GM12878 (cell line): ENCODE results near the gene ZNF527.

Source experiments
- ATF3 ChIP-seq: IDR thresholded peaks from 2 replicates; pipeline ENCODE4 v1.6.1; 2011; ENCODE audit warnings: low read depth, mild to moderate bottlenecking, low read length, moderate library complexity, borderline replicate concordance; ENCODE audit errors: extremely low read depth
- BCL3 ChIP-seq: IDR thresholded peaks from 2 replicates; pipeline ENCODE4 v1.6.1; 2011; ENCODE audit warnings: borderline replicate concordance, low read depth, mild to moderate bottlenecking, moderate library complexity, low read length; ENCODE audit not compliant: insufficient read depth, poor library complexity, severe bottlenecking
- CHD1 ChIP-seq: IDR thresholded peaks from 2 replicates; pipeline ENCODE4 v1.6.1; 2012; ENCODE audit warnings: low read depth, low read length, improper control_type of control experiment
- CTCF ChIP-seq, 3 experiments: IDR thresholded peaks in 2 of 3; conservative IDR thresholded peaks in 1 of 3; 2 replicates each; pipeline ENCODE4 v1.5.1; 2011; ENCODE audit warnings: low read depth in 3 of 3, low read length in 3 of 3, mild to moderate bottlenecking in 3 of 3, control low read depth in 2 of 3, moderate library complexity in 2 of 3, inconsistent platforms in 1 of 3, mixed read lengths in 1 of 3; ENCODE audit not compliant: control insufficient read depth in 2 of 3, insufficient read depth in 1 of 3; ENCODE audit errors: extremely low read depth in 1 of 3
- E2F4 ChIP-seq: IDR thresholded peaks from 2 replicates; pipeline ENCODE4 v1.6.1; 2012; ENCODE audit warnings: low read depth, low read length, improper control_type of control experiment
- IRF3 ChIP-seq: fragments of 450-650 bp; IDR thresholded peaks from 2 replicates; pipeline ENCODE4 v1.6.1; 2014; ENCODE audit warnings: mild to moderate bottlenecking
- MXI1 ChIP-seq: fragments of 150-350 bp; IDR thresholded peaks from 2 replicates; pipeline ENCODE4 v1.6.1; 2011; ENCODE audit warnings: low read depth, mild to moderate bottlenecking, inconsistent platforms, low read length, improper control_type of control experiment
- PBX3 ChIP-seq: IDR thresholded peaks from 2 replicates; pipeline ENCODE4 v1.6.1; 2011; ENCODE audit warnings: mild to moderate bottlenecking, low read depth, low read length, moderate library complexity; ENCODE audit not compliant: insufficient replicate concordance
- RB1 ChIP-seq: fragments of 450-650 bp; formaldehyde crosslinking; IDR thresholded peaks from 2 replicates; pipeline ENCODE4 v1.6.1; 2017; ENCODE audit warnings: mild to moderate bottlenecking, borderline replicate concordance
- RBBP5 ChIP-seq: fragments of 200-600 bp; sonication (generic); conservative IDR thresholded peaks from 2 replicates; pipeline ENCODE4 v1.6.1; 2016
- USF2 ChIP-seq: IDR thresholded peaks from 2 replicates; pipeline ENCODE4 v1.6.1; 2011; ENCODE audit warnings: low read depth, low read length, improper control_type of control experiment, borderline replicate concordance
- ZNF274 ChIP-seq: IDR thresholded peaks from one replicate; pipeline ENCODE4 v1.8.0; 2011; ENCODE audit not compliant: insufficient read length, insufficient read depth

GRCh38 chr19:37332839-37333238 lies 38.1 kb upstream of the ZNF527 start:
- no peak for TF ChIP-seq CTCF (IDR thresholded peaks at IDR 0.05 in 2 of 3, conservative IDR thresholded peaks at IDR 0.05 in 1 of 3; ENCODE audit: control insufficient read depth in 2 of 3, extremely low read depth in 1 of 3, insufficient read depth in 1 of 3, low read depth in 3 of 3, low read length in 3 of 3)
- no peak for TF ChIP-seq ATF3
- TF ChIP-seq USF2: no peak
- TF ChIP-seq PBX3: no peak
- no peak for TF ChIP-seq RB1
- no peak for TF ChIP-seq CHD1
- TF ChIP-seq ZNF274: no peak
- no peak for TF ChIP-seq MXI1
- no peak for TF ChIP-seq RBBP5
- TF ChIP-seq IRF3: no peak
- TF ChIP-seq E2F4: no peak
- TF ChIP-seq BCL3: no peak
